ENCODE results near the gene DLGAP4.

DLGAP4 gene

GRCh38 chr20:36407199-36407733 lies 101.1 kb downstream of the DLGAP4 start:
- DNase-seq (ENCODE audit: low spot score in 2 of 2) (no peak), ATAC-seq (no peak)
- no peaks in the 10 kb centered on the region for H3K36me3 Mint-ChIP-seq
- H3K4me3 Mint-ChIP-seq: no peak overlapping the region
- H3K9me3 Mint-ChIP-seq: peaks cover 5% of the 10 kb centered on the region
- H3K4me1 Mint-ChIP-seq: peaks cover 8% of the 10 kb centered on the region
- no peak overlapping the region for H3K27ac Mint-ChIP-seq

- Mint-ChIP-seq H3K27ac (no peak overlapping the region), H3K4me1 (peaks cover 8% of the 10 kb centered on the region), H3K36me3 (no peaks in the 10 kb centered on the region), H3K4me3 (no peak overlapping the region), H3K9me3 (peaks cover under 1% of the 10 kb centered on the region)
- DNase-seq (ENCODE audit: low spot score in 2 of 2): no peak
- no peak for ATAC-seq
Observed at GRCh38 chr20:36408219-36408618, 102.1 kb downstream of the DLGAP4 start.

GRCh38 chr20:36411861-36412454 lies 105.8 kb downstream of the DLGAP4 start:
- H3K27ac Mint-ChIP-seq: peak overlapping the region; percentile 8
- no peaks in the 10 kb centered on the region for H3K9me3 Mint-ChIP-seq
- peaks cover 8% of the 10 kb centered on the region for H3K4me1 Mint-ChIP-seq
- ATAC-seq: no peak
- no peaks in the 10 kb centered on the region for H3K36me3 Mint-ChIP-seq
- no peak overlapping the region for H3K4me3 Mint-ChIP-seq
- DNase-seq (ENCODE audit: low spot score in 2 of 2): no peak

GRCh38 chr20:36415475-36416002 lies 109.4 kb downstream of the DLGAP4 start:
- no peaks in the 10 kb centered on the region for H3K9me3 Mint-ChIP-seq
- no peaks in the 10 kb centered on the region for H3K36me3 Mint-ChIP-seq
- ATAC-seq (no peak), DNase-seq (ENCODE audit: low spot score in 2 of 2) (no peak)
- H3K4me3 Mint-ChIP-seq: no peak overlapping the region
- H3K4me1 Mint-ChIP-seq: no peaks in the 10 kb centered on the region
- no peak overlapping the region for H3K27ac Mint-ChIP-seq

GRCh38 chr20:36418711-36419110 lies 112.6 kb downstream of the DLGAP4 start:
- DNase-seq (ENCODE audit: low spot score in 2 of 2): no peak
- no peak for ATAC-seq
- Mint-ChIP-seq H3K4me1 (no peaks in the 10 kb centered on the region), H3K9me3 (no peaks in the 10 kb centered on the region), H3K27ac (no peak overlapping the region), H3K4me3 (no peak overlapping the region), H3K36me3 (no peaks in the 10 kb centered on the region)

- no peaks in the 10 kb centered on the region for H3K9me3 Mint-ChIP-seq
- H3K36me3 Mint-ChIP-seq: no peaks in the 10 kb centered on the region
- H3K4me1 Mint-ChIP-seq: no peaks in the 10 kb centered on the region
- DNase-seq (ENCODE audit: low spot score in 2 of 2) (no peak), ATAC-seq (no peak)
- H3K27ac Mint-ChIP-seq: no peak overlapping the region
- H3K4me3 Mint-ChIP-seq: no peak overlapping the region
Observed at GRCh38 chr20:36421641-36422040, 115.5 kb downstream of the DLGAP4 start.

GRCh38 chr20:36424314-36424713 lies 118.2 kb downstream of the DLGAP4 start:
- ATAC-seq (no peak), DNase-seq (ENCODE audit: low spot score in 2 of 2) (no peak)
- Mint-ChIP-seq H3K4me3 (no peak overlapping the region), H3K27ac (no peak overlapping the region), H3K4me1 (no peaks in the 10 kb centered on the region), H3K36me3 (no peaks in the 10 kb centered on the region), H3K9me3 (no peaks in the 10 kb centered on the region)

GRCh38 chr20:36425166-36425565 lies 119.0 kb downstream of the DLGAP4 start:
- Mint-ChIP-seq H3K36me3 (no peaks in the 10 kb centered on the region), H3K9me3 (no peaks in the 10 kb centered on the region), H3K27ac (no peak overlapping the region), H3K4me1 (no peaks in the 10 kb centered on the region), H3K4me3 (no peak overlapping the region)
- ATAC-seq: no peak
- DNase-seq (ENCODE audit: low spot score in 2 of 2): no peak

GRCh38 chr20:36431604-36432003 lies 125.5 kb downstream of the DLGAP4 start:
- H3K36me3 Mint-ChIP-seq: no peaks in the 10 kb centered on the region
- DNase-seq (ENCODE audit: low spot score in 2 of 2): no peak
- no peak for ATAC-seq
- H3K27ac Mint-ChIP-seq: no peak overlapping the region
- H3K4me3 Mint-ChIP-seq: no peak overlapping the region
- H3K9me3 Mint-ChIP-seq: no peaks in the 10 kb centered on the region
- no peaks in the 10 kb centered on the region for H3K4me1 Mint-ChIP-seq

- Mint-ChIP-seq H3K4me3 (no peak overlapping the region), H3K4me1 (no peaks in the 10 kb centered on the region)
- DNase-seq (ENCODE audit: low spot score in 2 of 2): no peak
Observed at GRCh38 chr20:36432096-36432495, 126.0 kb downstream of the DLGAP4 start.

GRCh38 chr20:36434383-36434782 lies 128.2 kb downstream of the DLGAP4 start:
- H3K36me3 Mint-ChIP-seq: no peaks in the 10 kb centered on the region
- no peaks in the 10 kb centered on the region for H3K4me1 Mint-ChIP-seq
- no peak overlapping the region for H3K4me3 Mint-ChIP-seq
- no peak for DNase-seq (ENCODE audit: low spot score in 2 of 2)
- ATAC-seq: no peak
- no peaks in the 10 kb centered on the region for H3K9me3 Mint-ChIP-seq
- no peak overlapping the region for H3K27ac Mint-ChIP-seq

More at GRCh38 chr20:36432096-36432495, 126.0 kb downstream of the DLGAP4 start:
- Mint-ChIP-seq H3K27ac (no peak overlapping the region), H3K9me3 (no peaks in the 10 kb centered on the region), H3K36me3 (no peaks in the 10 kb centered on the region)
- ATAC-seq: no peak

GRCh38 chr20:36435124-36435523 lies 129.0 kb downstream of the DLGAP4 start:
- Mint-ChIP-seq H3K4me1 (no peaks in the 10 kb centered on the region), H3K36me3 (no peaks in the 10 kb centered on the region), H3K27ac (no peak overlapping the region), H3K9me3 (no peaks in the 10 kb centered on the region), H3K4me3 (no peak overlapping the region)
- no peak for ATAC-seq
- DNase-seq (ENCODE audit: low spot score in 2 of 2): no peak

GRCh38 chr20:36435592-36436541 lies 129.7 kb downstream of the DLGAP4 start:
- DNase-seq (ENCODE audit: low spot score in 2 of 2): peak; percentile 74 to 91
- Mint-ChIP-seq H3K4me1 (no peaks in the 10 kb centered on the region), H3K36me3 (no peaks in the 10 kb centered on the region), H3K27ac (no peak overlapping the region), H3K9me3 (no peaks in the 10 kb centered on the region), H3K4me3 (peak overlapping the region; percentile 55)
- peak; percentile 82 for ATAC-seq

- no peak overlapping the region for H3K27ac Mint-ChIP-seq
- ATAC-seq: peak; percentile 55
- no peaks in the 10 kb centered on the region for H3K9me3 Mint-ChIP-seq
- no peaks in the 10 kb centered on the region for H3K36me3 Mint-ChIP-seq
- peak; percentile 66 to 87 for DNase-seq (ENCODE audit: low spot score in 2 of 2)
- no peak overlapping the region for H3K4me3 Mint-ChIP-seq
- H3K4me1 Mint-ChIP-seq: no peaks in the 10 kb centered on the region
Observed at GRCh38 chr20:36439040-36439730, 133.0 kb downstream of the DLGAP4 start.

GRCh38 chr20:36439731-36440072 lies 133.6 kb downstream of the DLGAP4 start:
- DNase-seq (ENCODE audit: low spot score in 2 of 2) (no peak), ATAC-seq (no peak)
- no peaks in the 10 kb centered on the region for H3K4me1 Mint-ChIP-seq
- H3K9me3 Mint-ChIP-seq: no peaks in the 10 kb centered on the region
- no peaks in the 10 kb centered on the region for H3K36me3 Mint-ChIP-seq
- no peak overlapping the region for H3K27ac Mint-ChIP-seq
- no peak overlapping the region for H3K4me3 Mint-ChIP-seq

Data from stimulated activated effector memory CD8-positive, alpha-beta T cell treated with anti-CD3 and anti-CD28 coated beads, Interleukin-12 subunit alpha, Interleukin-12 subunit beta, amount 100 ng/mL, for 72 hours (primary cell).